Measurements from ENCODE around the gene MLH1.

Gene MLH1

GRCh38 chr3:36988356-36988755 is 5.0 kb upstream of the MLH1 start:
- peak in 1 of 2 donors; percentile 68 for DNase-seq

- no peak for DNase-seq
These were observed 4.3 kb upstream of the MLH1 start for GRCh38 chr3:36989005-36989404.

- no peak for DNase-seq
These were observed 3.8 kb upstream of the MLH1 start for GRCh38 chr3:36989568-36989967.

GRCh38 chr3:36991147-36991546 is 2.2 kb upstream of the MLH1 start:
- DNase-seq: no peak

- DNase-seq: peak in 1 of 2 donors; percentile 19
These were observed 1.2 kb upstream of the MLH1 start for GRCh38 chr3:36991923-36992805.

GRCh38 chr3:36992806-36993325 is 452 bp upstream of the MLH1 start, which contains the start of gene EPM2AIP1:
EPM2AIP1 (minus strand) TSS chr3:36993131; CDS start chr3:36993077, 54 bp downstream.
- no peak for DNase-seq

GRCh38 chr3:37014620-37015019 is 21.3 kb downstream of the MLH1 start:
- DNase-seq: no peak

GRCh38 chr3:37015642-37016041 is 22.3 kb downstream of the MLH1 start:
- no peak for DNase-seq

- DNase-seq: no peak
These were observed 23.6 kb downstream of the MLH1 start for GRCh38 chr3:37016903-37017302.

GRCh38 chr3:37017683-37018082 is 24.4 kb downstream of the MLH1 start:
- DNase-seq: no peak

- peak in 1 of 2 donors; percentile 31 for DNase-seq
These were observed 30.8 kb downstream of the MLH1 start for GRCh38 chr3:37024092-37024491.

- peak in 1 of 2 donors; percentile 8 for DNase-seq
These were observed 31.6 kb downstream of the MLH1 start for GRCh38 chr3:37024820-37025405.

GRCh38 chr3:37025561-37026335 is 32.4 kb downstream of the MLH1 start:
- no peak for DNase-seq

- no peak for DNase-seq
These were observed 33.5 kb downstream of the MLH1 start for GRCh38 chr3:37026851-37027250.

- DNase-seq: no peak
These were observed 35.0 kb downstream of the MLH1 start for GRCh38 chr3:37028329-37028728.

- DNase-seq: no peak
These were observed 35.8 kb downstream of the MLH1 start for GRCh38 chr3:37029111-37029510.

GRCh38 chr3:37029516-37030163 is 36.3 kb downstream of the MLH1 start:
- no peak for DNase-seq

GRCh38 chr3:37030588-37030987 is 37.3 kb downstream of the MLH1 start:
- DNase-seq: no peak

GRCh38 chr3:37031096-37031682 is 37.9 kb downstream of the MLH1 start:
- no peak for DNase-seq

- DNase-seq: no peak
These were observed 39.6 kb downstream of the MLH1 start for GRCh38 chr3:37032961-37033360.

- DNase-seq: no peak
These were observed 44.0 kb downstream of the MLH1 start for GRCh38 chr3:37037352-37037751.

- no peak for DNase-seq
These were observed 46.0 kb downstream of the MLH1 start for GRCh38 chr3:37039161-37039846.

Measured in CD4-positive, alpha-beta T cell treated with Interleukin-4 for 1 hour (primary cell).